Osteoblast (primary cell): Measurements from ENCODE around the gene STARD5. TPM values are rescaled to one million over a fixed set of nuclear protein-coding genes. Genes with fewer than 3 reads are reported as not detected.

ENCODE experiments used
- DNase-seq: peaks from one replicate; pipeline ENCODE4 v3.0.0; 2011; ENCODE audit warnings: low spot score, mixed read lengths; ENCODE audit not compliant: insufficient read length; ENCODE audit errors: missing footprints
- H2AFZ ChIP-seq: 2 replicates; pipeline ENCODE4 v1.6.0; 2011; ENCODE audit warnings: mild to moderate bottlenecking, low read length
- H3K27ac ChIP-seq: 2 replicates; pipeline ENCODE4 v1.5.1; 2011; ENCODE audit warnings: mild to moderate bottlenecking, low read depth, low read length, moderate library complexity
- H3K27me3 ChIP-seq: 2 replicates; pipeline ENCODE4 v1.6.0; 2012; ENCODE audit warnings: mild to moderate bottlenecking, control low read depth, inconsistent platforms, low read length, moderate library complexity; ENCODE audit not compliant: insufficient read depth
- H3K36me3 ChIP-seq: 2 replicates; pipeline ENCODE4 v1.5.1; 2011; ENCODE audit warnings: mild to moderate bottlenecking, low read length, control low read depth, moderate library complexity; ENCODE audit not compliant: insufficient read depth
- H3K4me1 ChIP-seq: 2 replicates; pipeline ENCODE4 v1.5.1; 2011; ENCODE audit warnings: mild to moderate bottlenecking, low read length, control low read depth, moderate library complexity; ENCODE audit not compliant: insufficient read depth
- H3K4me2 ChIP-seq: 2 replicates; pipeline ENCODE4 v1.6.0; 2011; ENCODE audit warnings: mild to moderate bottlenecking, low read length; ENCODE audit not compliant: insufficient read depth
- H3K4me3 ChIP-seq: fragments of 200-600 bp; sonication (generic); 3 replicates; pipeline ENCODE4 v1.5.1; 2012; ENCODE audit warnings: mild to moderate bottlenecking, low read length, inconsistent platforms; ENCODE audit not compliant: insufficient read depth
- H3K79me2 ChIP-seq: 2 replicates; pipeline ENCODE4 v1.6.0; 2012; ENCODE audit warnings: mild to moderate bottlenecking, low read length, control low read depth, inconsistent platforms; ENCODE audit not compliant: insufficient read depth
- H3K9me3 ChIP-seq: 2 replicates; pipeline ENCODE4 v1.5.1; 2011; ENCODE audit warnings: low read depth, low read length, control low read depth
- H4K20me1 ChIP-seq: 2 replicates; pipeline ENCODE4 v1.6.0; 2012; ENCODE audit warnings: mild to moderate bottlenecking, low read length, control low read depth; ENCODE audit not compliant: insufficient read depth
- CTCF ChIP-seq: IDR thresholded peaks from 2 replicates; pipeline ENCODE4 v1.5.1; 2011; ENCODE audit warnings: mild to moderate bottlenecking, low read depth, low read length, moderate library complexity; ENCODE audit errors: extremely low read depth
- total RNA-seq: library from RNA; depleted of rRNA; stranded (reverse); fragments of >200 nt; gene quantifications from 2 replicates; pipeline ENCODE4 v1.2.3, GENCODE V29; 2012

The STARD5 gene
- total RNA-seq, 1 donor: 6.5 TPM

GRCh38 chr15:81279621-81280485 lies 44.1 kb downstream of the STARD5 start:
- no peaks in the 10 kb centered on the region for H3K36me3 ChIP-seq
- H2AFZ ChIP-seq: no peak overlapping the region
- H3K27ac ChIP-seq: no peak overlapping the region
- DNase-seq: no peak
- no peaks in the 10 kb centered on the region for H3K79me2 ChIP-seq
- no peaks in the 10 kb centered on the region for H3K9me3 ChIP-seq
- H4K20me1 ChIP-seq: no peaks in the 10 kb centered on the region
- H3K4me3 ChIP-seq: no peak overlapping the region
- H3K4me2 ChIP-seq: no peak overlapping the region
- no peak for TF ChIP-seq CTCF
- H3K27me3 ChIP-seq: peaks cover 3% of the 10 kb centered on the region
- peaks cover 9% of the 10 kb centered on the region for H3K4me1 ChIP-seq

GRCh38 chr15:81278306-81279029 lies 45.5 kb downstream of the STARD5 start:
- TF ChIP-seq CTCF: no peak
- Histone ChIP-seq H3K4me3 (no peak overlapping the region), H3K27ac (no peak overlapping the region), H3K36me3 (no peaks in the 10 kb centered on the region), H4K20me1 (no peaks in the 10 kb centered on the region), H3K9me3 (no peaks in the 10 kb centered on the region), H3K4me1 (peaks cover 9% of the 10 kb centered on the region), H3K27me3 (peaks cover 3% of the 10 kb centered on the region), H3K79me2 (no peaks in the 10 kb centered on the region), H3K4me2 (no peak overlapping the region), H2AFZ (no peak overlapping the region)
- DNase-seq: no peak

- no peak overlapping the region for H3K4me3 ChIP-seq
- TF ChIP-seq CTCF: no peak
- H3K27ac ChIP-seq: no peak overlapping the region
- H2AFZ ChIP-seq: no peak overlapping the region
- H3K9me3 ChIP-seq: no peaks in the 10 kb centered on the region
- no peak for DNase-seq
- H3K4me1 ChIP-seq: peaks cover 9% of the 10 kb centered on the region
- peaks cover 3% of the 10 kb centered on the region for H3K27me3 ChIP-seq
- no peak overlapping the region for H3K4me2 ChIP-seq
- no peaks in the 10 kb centered on the region for H4K20me1 ChIP-seq
- no peaks in the 10 kb centered on the region for H3K79me2 ChIP-seq
- H3K36me3 ChIP-seq: no peaks in the 10 kb centered on the region
These were observed 46.1 kb downstream of the STARD5 start for GRCh38 chr15:81277851-81278250.

- Histone ChIP-seq H3K27ac (no peak overlapping the region), H3K4me3 (no peak overlapping the region), H3K9me3 (no peaks in the 10 kb centered on the region), H4K20me1 (no peaks in the 10 kb centered on the region), H2AFZ (no peak overlapping the region), H3K4me1 (peaks cover 9% of the 10 kb centered on the region), H3K27me3 (peaks cover 3% of the 10 kb centered on the region), H3K79me2 (no peaks in the 10 kb centered on the region), H3K36me3 (no peaks in the 10 kb centered on the region), H3K4me2 (no peak overlapping the region)
- no peak for DNase-seq
- no peak for TF ChIP-seq CTCF
These were observed 47.0 kb downstream of the STARD5 start for GRCh38 chr15:81276967-81277366.
